ENCODE results near the gene DDX54. TPM values are rescaled to one million over a fixed set of nuclear protein-coding genes. Genes with fewer than 3 reads are reported as not detected.

DDX54 gene
- polyA plus RNA-seq, 4 donors = 68.2 to 102 (median 74.7) TPM

Other genes with a start within 250 kb of the DDX54 start
- 10 to 100 TPM in 2 of 4 donors, 1 to 10 TPM in 2; 8.3 to 11.0 (median 10.3) TPM for gene OAS3, start 247.0 kb downstream of the DDX54 start, polyA plus RNA-seq (ENCODE audit: insufficient read length in 4 of 4)
- gene OAS2, start 207.0 kb downstream of the DDX54 start, polyA plus RNA-seq (ENCODE audit: insufficient read length in 4 of 4) = 10 to 100 TPM in 2 of 4 donors, 1 to 10 TPM in 2; 4.9 to 11.4 (median 10.1) TPM
- 10 to 100 TPM; 11.1 to 15.1 (median 13.0) TPM for gene DTX1, start 128.7 kb downstream of the DDX54 start, polyA plus RNA-seq (ENCODE audit: insufficient read length in 4 of 4)
- 10 to 100 TPM in 2 of 4 donors, 1 to 10 TPM in 2; 7.7 to 11.6 (median 10.3) TPM for gene RASAL1, start 49.7 kb downstream of the DDX54 start, polyA plus RNA-seq (ENCODE audit: insufficient read length in 4 of 4)
- gene CFAP73, start 35.8 kb downstream of the DDX54 start, polyA plus RNA-seq (ENCODE audit: insufficient read length in 4 of 4) = 1 to 10 TPM in 3 of 4 donors, under 1 TPM in 1; 0.91 to 1.5 (median 1.1) TPM
- gene RITA1, start 243 bp upstream of the DDX54 start, polyA plus RNA-seq (ENCODE audit: insufficient read length in 4 of 4) = 10 to 100 TPM; 16.5 to 22.1 (median 17.3) TPM
- 10 to 100 TPM; 27.3 to 37.7 (median 35.4) TPM for gene TPCN1, start 36.0 kb upstream of the DDX54 start, polyA plus RNA-seq (ENCODE audit: insufficient read length in 4 of 4)
- gene SLC8B1, start 149.6 kb upstream of the DDX54 start, polyA plus RNA-seq (ENCODE audit: insufficient read length in 4 of 4) = 10 to 100 TPM; 11.2 to 15.1 (median 14.3) TPM
- gene PLBD2, start 173.1 kb upstream of the DDX54 start, polyA plus RNA-seq (ENCODE audit: insufficient read length in 4 of 4) = 10 to 100 TPM; 18.8 to 22.2 (median 20.9) TPM
- under 1 TPM in 2 of 4 donors, not detected in 2; 0.22 to 0.32 TPM for gene SDS, start 218.4 kb upstream of the DDX54 start, polyA plus RNA-seq (ENCODE audit: insufficient read length in 4 of 4)
- 10 to 100 TPM; 10.9 to 15.7 (median 12.7) TPM for gene SDSL, start 236.9 kb upstream of the DDX54 start, polyA plus RNA-seq (ENCODE audit: insufficient read length in 4 of 4)